ENCODE results near the gene SEC61A1. TPM values are rescaled to one million over a fixed set of nuclear protein-coding genes. Genes with fewer than 3 reads are reported as not detected.

SEC61A1 gene
- 171 and 257 TPM in 2 replicates for total RNA-seq

- peak; percentile 81 to 95 for DNase-seq (ENCODE audit: low read depth in 2 of 2)
These were observed at the start of gene SEC61A1 for GRCh38 chr3:128051837-128052594. Gene SEC61A1 (plus strand): TSS chr3:128052437. CDS start chr3:128052553, 116 bp downstream.

DNA sequence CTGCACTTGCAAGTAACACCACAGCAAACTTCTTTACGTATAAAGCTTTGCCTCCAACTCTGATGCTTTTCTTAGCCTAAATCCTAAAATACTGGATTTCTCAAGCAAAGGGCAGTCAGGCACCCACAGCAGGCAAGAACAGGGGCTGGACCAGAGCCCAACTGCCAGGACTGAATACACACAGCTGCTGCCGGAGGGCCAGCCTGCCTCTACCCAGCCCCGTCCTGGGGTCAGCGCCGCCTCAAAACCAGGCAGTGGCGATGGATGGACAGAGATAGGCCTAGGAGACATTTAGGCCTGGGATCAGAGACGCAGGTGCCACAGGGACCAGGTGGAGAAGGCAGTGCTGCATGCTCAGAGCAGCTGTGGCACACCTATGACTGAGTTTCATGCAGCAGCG, 47.6 kb upstream of the SEC61A1 start:
- no peak for DNase-seq (ENCODE audit: low read depth in 2 of 2)

- no peak for DNase-seq (ENCODE audit: low read depth in 2 of 2)
These were observed 45.9 kb upstream of the SEC61A1 start for GRCh38 chr3:128006061-128007032.

GRCh38 chr3:128007033-128007424, 45.2 kb upstream of the SEC61A1 start:
- DNase-seq (ENCODE audit: low read depth in 2 of 2) = no peak

GRCh38 chr3:128009952-128010846, 42.0 kb upstream of the SEC61A1 start:
- no peak for DNase-seq (ENCODE audit: low read depth in 2 of 2)

- no peak for DNase-seq (ENCODE audit: low read depth in 2 of 2)
These were observed 41.1 kb upstream of the SEC61A1 start for GRCh38 chr3:128011140-128011539.

DNA sequence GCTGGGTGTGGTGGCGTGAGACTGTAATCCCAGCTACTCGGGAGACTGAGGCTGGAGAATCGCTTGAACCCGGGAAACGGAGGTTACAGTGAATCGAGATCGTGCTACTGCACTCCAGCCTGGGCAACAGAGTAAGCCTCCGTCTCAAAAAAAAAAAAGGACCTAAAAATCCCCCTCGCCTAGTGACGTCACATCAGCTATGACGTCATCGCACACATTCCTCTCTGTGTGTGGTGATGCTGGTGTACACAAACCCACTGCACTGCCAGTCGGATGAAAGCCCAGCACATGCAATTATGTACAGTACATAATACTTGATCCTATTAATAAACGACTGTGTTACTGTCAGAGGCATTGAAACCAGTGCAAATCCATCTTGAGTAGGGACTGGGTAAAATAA, 40.2 kb upstream of the SEC61A1 start:
- no peak for DNase-seq (ENCODE audit: low read depth in 2 of 2)

DNA sequence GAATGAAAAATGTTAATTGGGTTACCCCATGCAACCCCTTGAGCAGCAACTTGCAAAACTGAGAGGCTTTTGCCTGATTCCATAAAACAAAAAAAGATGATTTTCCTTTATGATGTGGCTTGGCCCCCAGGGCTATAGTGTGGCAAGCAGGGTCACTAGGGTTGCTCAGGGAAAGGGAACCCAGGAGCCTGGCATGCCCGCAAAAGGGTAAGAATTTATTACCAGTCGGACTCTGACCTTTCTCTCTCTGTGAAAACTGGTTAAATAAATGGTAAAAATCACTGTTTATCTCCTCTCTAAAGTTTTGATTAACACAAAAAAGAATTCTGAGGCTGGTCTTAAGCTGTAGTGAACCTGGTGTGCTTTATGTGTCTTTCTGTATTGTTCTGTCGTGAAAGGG, 37.7 kb upstream of the SEC61A1 start:
- DNase-seq (ENCODE audit: low read depth in 2 of 2) = no peak

- no peak for DNase-seq (ENCODE audit: low read depth in 2 of 2)
These were observed 35.7 kb upstream of the SEC61A1 start for GRCh38 chr3:128016502-128016901.

GRCh38 chr3:128021768-128022372, 30.4 kb upstream of the SEC61A1 start:
- no peak for DNase-seq (ENCODE audit: low read depth in 2 of 2)

- no peak for DNase-seq (ENCODE audit: low read depth in 2 of 2)
These were observed 19.1 kb upstream of the SEC61A1 start for GRCh38 chr3:128033102-128033501.

GRCh38 chr3:128036119-128036518, 16.1 kb upstream of the SEC61A1 start:
- no peak for DNase-seq (ENCODE audit: low read depth in 2 of 2)

DNA sequence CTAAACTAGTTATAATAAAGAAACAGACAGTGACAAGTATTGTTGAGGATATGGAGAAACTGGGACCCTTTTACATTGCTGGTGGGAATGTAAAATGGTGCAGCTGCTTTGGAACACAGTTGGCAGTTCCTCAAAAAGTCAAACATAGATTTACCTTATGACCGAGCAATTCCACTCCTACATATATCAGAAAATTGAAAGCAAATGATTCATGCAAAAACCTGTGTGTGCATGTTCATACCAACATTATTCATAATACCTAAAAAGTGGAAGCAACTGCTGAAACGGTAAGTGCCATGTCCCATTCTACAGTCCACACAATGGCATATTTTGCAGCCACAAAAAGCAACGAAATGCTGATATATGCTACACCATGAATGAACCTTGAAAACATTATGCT, 12.2 kb upstream of the SEC61A1 start:
- DNase-seq (ENCODE audit: low read depth in 2 of 2) = no peak

DNA sequence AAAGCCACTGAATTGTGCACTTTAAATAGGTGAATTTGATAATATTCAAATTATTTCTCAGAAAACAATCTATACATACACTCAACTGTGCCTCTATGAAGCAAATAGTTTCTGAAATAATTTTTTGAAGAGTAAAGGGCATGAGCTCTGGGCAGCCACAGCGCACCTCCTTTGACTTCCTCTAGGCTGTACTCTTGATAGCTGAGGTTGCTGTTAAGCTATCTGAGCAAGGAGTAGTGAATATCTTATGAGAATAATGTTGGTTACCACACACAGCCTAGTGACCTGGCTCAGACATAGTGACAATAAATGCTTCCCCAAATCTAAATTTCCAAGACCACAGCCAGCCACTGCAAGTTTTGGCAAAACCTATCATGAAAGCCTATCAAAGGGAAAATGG, 11.6 kb upstream of the SEC61A1 start:
- DNase-seq (ENCODE audit: low read depth in 2 of 2) = no peak

DNA sequence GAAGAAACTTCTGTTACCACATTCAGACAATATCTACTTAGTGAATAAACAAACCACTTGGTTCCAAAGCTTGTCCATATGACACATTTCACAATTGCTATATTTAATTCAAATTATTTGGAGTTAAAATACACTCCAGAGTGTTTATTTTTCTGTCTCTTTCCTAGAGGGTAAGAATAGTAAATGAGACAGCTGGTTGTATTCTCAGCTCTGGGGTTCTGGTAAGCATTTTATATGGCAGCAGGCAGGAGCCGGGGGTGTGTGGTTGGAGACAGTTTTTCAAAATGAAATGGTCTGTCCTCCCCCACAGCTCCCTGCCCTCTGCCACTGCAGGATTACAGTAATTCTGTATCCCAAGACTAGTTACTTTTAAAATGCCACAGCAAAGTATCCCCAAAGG, 10.9 kb upstream of the SEC61A1 start:
- DNase-seq (ENCODE audit: low read depth in 2 of 2) = no peak

- DNase-seq (ENCODE audit: low read depth in 2 of 2) = no peak
These were observed 1.6 kb upstream of the SEC61A1 start for GRCh38 chr3:128050597-128050996.

DNA sequence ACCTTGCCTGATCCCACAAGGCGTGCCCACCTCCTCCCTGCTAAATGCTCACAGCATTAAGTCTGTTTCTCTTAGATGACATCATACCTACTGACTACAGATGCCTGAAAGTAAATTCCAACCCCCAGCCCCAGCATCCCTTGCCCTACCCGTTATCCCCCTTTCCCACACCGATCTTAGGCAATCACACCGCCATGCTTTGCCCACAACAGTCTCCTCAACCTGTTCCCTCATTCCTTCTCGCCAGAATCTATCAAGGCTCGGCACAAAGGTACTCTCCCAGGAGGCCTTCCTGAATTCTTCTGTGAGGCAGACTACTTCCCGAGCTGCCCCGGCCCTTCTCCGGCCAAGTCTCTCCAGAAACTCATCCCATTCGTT, 789 bp upstream of the SEC61A1 start:
- no peak for DNase-seq (ENCODE audit: low read depth in 2 of 2)

DNA sequence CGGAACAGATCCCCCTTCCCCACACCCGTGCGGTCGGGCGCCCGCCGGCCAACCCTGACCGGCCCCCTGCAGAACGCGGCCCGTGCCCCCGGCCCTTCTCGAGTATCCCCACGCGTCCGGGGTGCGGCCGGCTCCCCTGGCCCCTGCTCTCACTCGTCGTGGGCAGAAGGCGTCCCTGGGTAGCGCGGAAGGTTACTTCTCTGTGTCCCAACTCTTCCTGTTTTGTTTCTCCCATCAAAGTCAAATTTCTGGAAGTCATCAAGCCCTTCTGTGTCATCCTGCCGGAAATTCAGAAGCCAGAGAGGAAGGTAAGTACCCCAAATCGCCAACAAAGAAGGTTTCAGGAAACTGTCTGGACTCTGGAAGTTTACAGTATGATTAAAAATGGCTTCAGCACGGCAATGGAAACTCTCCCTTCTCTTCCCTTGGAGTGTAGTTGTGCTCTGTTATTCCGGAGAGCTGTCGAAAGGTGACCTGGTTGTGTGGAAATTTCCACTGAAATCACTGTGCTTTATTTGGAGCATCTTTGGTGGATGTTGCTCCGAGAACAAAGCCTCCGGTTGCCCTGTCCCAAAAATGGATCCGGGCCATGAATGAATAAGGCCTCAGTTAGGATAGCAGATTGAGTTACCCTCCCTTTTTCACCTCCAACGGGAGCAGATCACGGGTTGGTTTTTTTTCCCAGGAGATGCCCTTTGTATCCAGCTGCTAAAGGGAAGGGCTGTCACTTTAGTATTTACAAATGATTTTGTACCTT, 536 bp downstream of the SEC61A1 start:
- peak; percentile 34 to 39 for DNase-seq (ENCODE audit: low read depth in 2 of 2)

- DNase-seq (ENCODE audit: low read depth in 2 of 2) = no peak
These were observed 1.4 kb downstream of the SEC61A1 start for GRCh38 chr3:128053614-128054013.

DNA sequence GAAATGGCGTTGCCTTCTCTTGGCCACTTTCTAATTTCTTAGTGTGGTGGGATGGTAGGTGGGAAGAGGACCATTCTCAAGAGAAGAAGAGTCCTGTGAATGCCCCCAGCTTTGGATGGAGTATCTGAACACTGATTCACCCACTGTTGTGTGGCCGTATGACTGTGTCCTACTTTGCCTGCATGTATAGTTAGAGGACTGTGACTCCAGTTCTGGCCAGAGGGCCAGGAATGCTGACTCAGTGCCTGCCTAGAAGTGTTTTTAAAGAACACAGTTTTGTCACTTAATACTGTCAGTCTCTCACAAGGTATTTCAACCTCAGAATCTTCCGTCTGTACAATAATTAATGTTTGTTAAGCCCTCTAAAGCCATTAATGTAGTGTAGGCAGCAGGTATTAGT, 2.1 kb downstream of the SEC61A1 start:
- peak in 1 of 2 donors; percentile 53 for DNase-seq (ENCODE audit: low read depth in 2 of 2)
